Fibroblast of pulmonary artery (primary cell): ENCODE data around the gene ZNF555.

Experiments
- DNase-seq: peaks from one replicate; pipeline ENCODE4 v3.0.0-alpha.2; 2010; ENCODE audit warnings: low read depth
- H3K4me3 ChIP-seq: replicated peaks from 2 replicates; pipeline ENCODE4 v1.5.1; 2011; ENCODE audit warnings: low read depth, mild to moderate bottlenecking, control low read depth, low read length, moderate library complexity
- CTCF ChIP-seq: IDR thresholded peaks from 2 replicates; pipeline ENCODE4 v1.5.1; 2011; ENCODE audit warnings: mild to moderate bottlenecking, control low read depth, low read length, inconsistent platforms; ENCODE audit errors: missing control alignments

Gene ZNF555

GRCh38 chr19:2819540-2820111, 21.6 kb upstream of the ZNF555 start, which contains the start of gene ZNF554:
Gene ZNF554, plus strand, starts transcription at chr19:2819868. Its CDS starts 204 bp downstream, at chr19:2820072.
- H3K4me3 ChIP-seq: peak within 1 kb of the TSS; percentile 76
- TF ChIP-seq CTCF: peak; percentile 91
- DNase-seq: peak; percentile 97

- H3K4me3 ChIP-seq: peak overlapping the region; percentile 76
- TF ChIP-seq CTCF: no peak
- no peak for DNase-seq
These were observed 21.1 kb upstream of the ZNF555 start for GRCh38 chr19:2820112-2820702.

- no peak for TF ChIP-seq CTCF
- DNase-seq: no peak
- H3K4me3 ChIP-seq: no peak overlapping the region
These were observed 18.4 kb upstream of the ZNF555 start for GRCh38 chr19:2822846-2823245.

- DNase-seq: no peak
- H3K4me3 ChIP-seq: no peak overlapping the region
- no peak for TF ChIP-seq CTCF
These were observed 17.6 kb upstream of the ZNF555 start for GRCh38 chr19:2823646-2824045.

GRCh38 chr19:2824129-2824528, 17.1 kb upstream of the ZNF555 start:
- H3K4me3 ChIP-seq: no peak overlapping the region
- no peak for DNase-seq
- no peak for TF ChIP-seq CTCF

GRCh38 chr19:2827022-2827421, 14.3 kb upstream of the ZNF555 start:
- TF ChIP-seq CTCF: no peak
- no peak overlapping the region for H3K4me3 ChIP-seq
- DNase-seq: no peak
